Esophagus muscularis mucosa (tissue), 4 donors: ENCODE measurements around the gene CATSPERE. TPM values are rescaled to one million over a fixed set of nuclear protein-coding genes. Genes with fewer than 3 reads are reported as not detected.

Experiments
- DNase-seq: peaks from one replicate; pipeline ENCODE4 v3.0.0-alpha.2; 2017; ENCODE audit errors: extremely low spot score
- H3K27ac ChIP-seq, 4 donors: fragments of 200-600 bp; sonication (generic); replicated peaks in 1 of 4; 1 replicate in 3 of 4; 2 replicates in 1 of 4; pipeline ENCODE4 v1.5.1; 2016 to 2019; ENCODE audit warnings: mild to moderate bottlenecking in 1 of 4
- H3K27me3 ChIP-seq, 4 donors: fragments of 200-600 bp; sonication (generic); one replicate each; pipeline versions ENCODE4 v1.5.1 to v1.6.0; 2016 to 2019
- H3K36me3 ChIP-seq, 4 donors: fragments of 200-600 bp; sonication (generic); one replicate each; pipeline ENCODE4 v1.5.1; 2016 to 2019
- H3K4me1 ChIP-seq, 4 donors: fragments of 200-600 bp; sonication (generic); one replicate each; pipeline ENCODE4 v1.5.1; 2016 to 2019
- H3K4me3 ChIP-seq, 4 donors: fragments of 200-600 bp; sonication (generic); 1 replicate in 2 of 4; 2 replicates in 2 of 4; pipeline ENCODE4 v1.5.1; 2016 to 2019; ENCODE audit warnings: mild to moderate bottlenecking in 4 of 4, moderate library complexity in 1 of 4
- H3K9me3 ChIP-seq, 4 donors: fragments of 200-600 bp; sonication (generic); 1 replicate in 3 of 4; 2 replicates in 1 of 4; pipeline ENCODE4 v1.5.1; 2016 to 2019
- EP300 ChIP-seq: sonication (generic); formaldehyde crosslinking; IDR thresholded peaks from one replicate; pipeline ENCODE4 v1.6.1; 2017; ENCODE audit warnings: antibody characterized with exemption
- POLR2A ChIP-seq: fragments of 450-650 bp; IDR thresholded peaks from one replicate; pipeline ENCODE4 v1.6.1; 2017; ENCODE audit warnings: antibody characterized with exemption, moderate library complexity, mild to moderate bottlenecking, low read depth
- POLR2AphosphoS5 ChIP-seq, 2 donors: sonication (generic); formaldehyde crosslinking; IDR thresholded peaks; one replicate each; pipeline ENCODE4 v1.6.1; 2017; ENCODE audit warnings: antibody characterized with exemption in 2 of 2
- WGBS: methylation state at CpG from one replicate; pipeline ENCODE4 v1.1.5; 2018; 5-methylcytosine and 5-hydroxymethylcytosine counted together
- intact Hi-C: fragments of 100-400 bp; cut with DNase I; formaldehyde crosslinking; loops from one replicate; pipeline ENCODE4 v1.15.1; 2023
- total RNA-seq, 4 donors: library from RNA; depleted of rRNA; stranded (reverse); fragments of >200 nt; gene quantifications; one replicate each; pipeline versions ENCODE4 v1.1.0 to v1.2.1, GENCODE V29; 2016
- TF ChIP-seq, protein P1 (sequence below), 3 experiments: fragments of 200-600 bp in 2 of 3; fragments of 450-650 bp in 1 of 3; sonication (generic) in 2 of 3; IDR thresholded peaks; one replicate each; pipeline ENCODE4 v1.5.1; 2017 to 2019; ENCODE audit warnings: antibody characterized with exemption in 3 of 3, mild to moderate bottlenecking in 2 of 3, moderate library complexity in 1 of 3

Gene CATSPERE
- total RNA-seq, 4 donors from 2014 or later, result 1.4 to 3.5 (median 2.1) TPM

DNA sequence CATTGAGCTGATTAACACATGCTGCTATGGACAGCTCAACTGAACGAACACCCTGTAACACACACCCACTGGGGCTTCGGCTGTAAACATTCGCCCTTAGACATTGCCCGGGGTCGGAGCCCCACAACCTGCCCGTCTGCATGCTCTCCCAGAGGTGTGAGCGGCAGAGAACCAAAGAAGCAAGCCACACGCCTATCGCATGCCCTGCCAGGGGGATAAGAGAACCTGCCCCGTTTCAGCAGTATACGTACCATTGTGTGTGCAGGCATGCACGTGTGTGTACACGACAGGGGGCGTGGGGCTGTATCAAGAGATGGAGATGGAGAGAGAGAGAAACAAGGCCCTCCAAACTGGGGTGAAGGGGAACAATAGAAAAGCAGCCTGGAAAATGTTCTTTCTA, 181.9 kb downstream of the CATSPERE start:
- no peak for DNase-seq
- no peak for TF ChIP-seq EP300
- no peak for TF ChIP-seq POLR2AphosphoS5 (IDR thresholded peaks at IDR 0.05)
- TF ChIP-seq, protein P1, sequence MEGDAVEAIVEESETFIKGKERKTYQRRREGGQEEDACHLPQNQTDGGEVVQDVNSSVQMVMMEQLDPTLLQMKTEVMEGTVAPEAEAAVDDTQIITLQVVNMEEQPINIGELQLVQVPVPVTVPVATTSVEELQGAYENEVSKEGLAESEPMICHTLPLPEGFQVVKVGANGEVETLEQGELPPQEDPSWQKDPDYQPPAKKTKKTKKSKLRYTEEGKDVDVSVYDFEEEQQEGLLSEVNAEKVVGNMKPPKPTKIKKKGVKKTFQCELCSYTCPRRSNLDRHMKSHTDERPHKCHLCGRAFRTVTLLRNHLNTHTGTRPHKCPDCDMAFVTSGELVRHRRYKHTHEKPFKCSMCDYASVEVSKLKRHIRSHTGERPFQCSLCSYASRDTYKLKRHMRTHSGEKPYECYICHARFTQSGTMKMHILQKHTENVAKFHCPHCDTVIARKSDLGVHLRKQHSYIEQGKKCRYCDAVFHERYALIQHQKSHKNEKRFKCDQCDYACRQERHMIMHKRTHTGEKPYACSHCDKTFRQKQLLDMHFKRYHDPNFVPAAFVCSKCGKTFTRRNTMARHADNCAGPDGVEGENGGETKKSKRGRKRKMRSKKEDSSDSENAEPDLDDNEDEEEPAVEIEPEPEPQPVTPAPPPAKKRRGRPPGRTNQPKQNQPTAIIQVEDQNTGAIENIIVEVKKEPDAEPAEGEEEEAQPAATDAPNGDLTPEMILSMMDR (IDR thresholded peaks at IDR 0.05), result no peak
- no peak for TF ChIP-seq POLR2A

DNA sequence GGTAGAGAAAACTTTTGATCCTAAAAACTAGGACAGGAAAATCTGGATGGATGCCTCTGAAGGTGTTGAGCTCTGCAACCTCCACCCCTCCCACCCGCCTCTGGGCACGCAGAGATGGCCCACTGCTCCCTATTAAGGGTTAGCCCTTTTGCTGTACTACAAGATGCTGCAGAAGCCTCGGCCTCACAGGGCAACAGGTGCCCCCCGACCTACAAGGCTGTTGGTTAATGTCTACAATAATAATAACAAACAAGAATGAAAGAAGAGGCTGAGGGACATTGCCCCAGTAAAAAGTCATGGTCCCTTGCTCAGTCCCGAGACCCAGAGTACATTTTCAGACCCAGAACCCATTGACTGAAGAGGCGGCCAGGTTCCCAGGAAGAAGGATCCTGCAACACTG, 184.3 kb downstream of the CATSPERE start:
- no peak for DNase-seq
- Histone ChIP-seq H3K4me3 (no peak overlapping the region), H3K36me3 (no peaks in the 10 kb centered on the region), H3K27me3 (no peaks in the 10 kb centered on the region), H3K27ac (no peak overlapping the region), H3K4me1 (no peaks in the 10 kb centered on the region), H3K9me3 (no peaks in the 10 kb centered on the region)
- 70% methylated on average over 5 of the region's 6 CpGs for WGBS
- TF ChIP-seq, protein P1 (IDR thresholded peaks at IDR 0.05), result no peak
- TF ChIP-seq POLR2A (no peak), POLR2AphosphoS5 (IDR thresholded peaks at IDR 0.05) (no peak), EP300 (no peak)
- intact Hi-C loops, result no loop called here

More for the DNA sequence above, 181.9 kb downstream of the CATSPERE start:
- Histone ChIP-seq H3K36me3 (no peaks in the 10 kb centered on the region), H3K4me3 (no peak overlapping the region), H3K27ac (no peak overlapping the region), H3K9me3 (no peaks in the 10 kb centered on the region), H3K27me3 (no peaks in the 10 kb centered on the region), H3K4me1 (no peaks in the 10 kb centered on the region)
- intact Hi-C loops, result no loop called here
- WGBS, result 96% methylated on average over 14 of the region's 14 CpGs

DNA sequence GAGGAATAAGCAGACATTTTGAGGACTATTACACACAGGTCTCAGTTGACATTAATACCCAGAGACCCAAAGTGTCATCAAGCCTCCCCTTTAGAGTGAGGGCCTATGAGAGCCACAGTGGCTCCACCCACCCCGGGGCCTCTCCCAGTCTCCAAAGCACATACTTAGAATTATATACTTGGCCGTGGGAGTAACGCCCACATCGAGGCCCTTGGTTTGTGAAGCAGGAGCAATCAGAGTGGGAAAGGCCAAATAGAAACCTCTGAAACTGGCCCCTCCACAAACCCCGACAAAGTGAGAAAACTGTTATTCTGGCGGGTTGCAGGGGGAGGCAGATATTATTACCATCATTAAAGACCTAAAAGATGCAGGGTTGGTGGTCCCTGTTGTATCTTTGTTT, 184.8 kb downstream of the CATSPERE start:
- Histone ChIP-seq H3K27me3 (no peaks in the 10 kb centered on the region), H3K9me3 (no peaks in the 10 kb centered on the region), H3K27ac (no peak overlapping the region), H3K4me1 (no peaks in the 10 kb centered on the region), H3K4me3 (no peak overlapping the region), H3K36me3 (no peaks in the 10 kb centered on the region)
- TF ChIP-seq, protein P1 (IDR thresholded peaks at IDR 0.05), result no peak
- no peak for TF ChIP-seq EP300
- TF ChIP-seq POLR2AphosphoS5 (IDR thresholded peaks at IDR 0.05), result no peak
- no peak for TF ChIP-seq POLR2A
- intact Hi-C loops, result no loop called here
- DNase-seq, result no peak
- 80% methylated on average over 6 of the region's 6 CpGs for WGBS

DNA sequence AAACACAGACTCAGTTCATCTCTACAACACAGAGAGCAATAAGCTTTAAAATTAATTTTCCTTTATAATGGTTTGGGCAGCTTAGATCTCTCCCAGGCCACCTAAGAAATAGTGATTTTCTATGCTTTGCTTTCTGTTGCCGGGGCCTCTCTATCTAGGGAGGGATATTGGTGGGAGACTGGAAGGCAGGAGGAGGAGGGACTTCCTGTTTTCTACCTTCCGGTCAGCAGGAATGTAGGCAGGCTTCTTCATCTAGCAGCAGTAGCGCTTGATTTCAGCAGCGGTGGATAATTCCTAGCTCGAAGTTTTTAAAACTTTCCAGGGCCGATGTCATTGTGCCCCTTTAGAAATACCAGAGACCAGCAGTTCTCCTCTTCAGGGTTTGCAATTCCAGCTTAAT, 186.7 kb downstream of the CATSPERE start:
- Histone ChIP-seq H3K36me3 (no peaks in the 10 kb centered on the region), H3K4me1 (peaks cover 4 to 7% (median 5%) of the 10 kb centered on the region in 4 donors), H3K27ac (no peak overlapping the region), H3K9me3 (no peaks in the 10 kb centered on the region), H3K27me3 (no peaks in the 10 kb centered on the region), H3K4me3 (no peak overlapping the region)
- 76% methylated on average over 6 of the region's 6 CpGs for WGBS
- DNase-seq, result no peak
- intact Hi-C loops, result no loop called here
- TF ChIP-seq EP300 (no peak), POLR2AphosphoS5 (IDR thresholded peaks at IDR 0.05) (no peak), POLR2A (no peak)
- TF ChIP-seq, protein P1 (IDR thresholded peaks at IDR 0.05), result no peak

DNA sequence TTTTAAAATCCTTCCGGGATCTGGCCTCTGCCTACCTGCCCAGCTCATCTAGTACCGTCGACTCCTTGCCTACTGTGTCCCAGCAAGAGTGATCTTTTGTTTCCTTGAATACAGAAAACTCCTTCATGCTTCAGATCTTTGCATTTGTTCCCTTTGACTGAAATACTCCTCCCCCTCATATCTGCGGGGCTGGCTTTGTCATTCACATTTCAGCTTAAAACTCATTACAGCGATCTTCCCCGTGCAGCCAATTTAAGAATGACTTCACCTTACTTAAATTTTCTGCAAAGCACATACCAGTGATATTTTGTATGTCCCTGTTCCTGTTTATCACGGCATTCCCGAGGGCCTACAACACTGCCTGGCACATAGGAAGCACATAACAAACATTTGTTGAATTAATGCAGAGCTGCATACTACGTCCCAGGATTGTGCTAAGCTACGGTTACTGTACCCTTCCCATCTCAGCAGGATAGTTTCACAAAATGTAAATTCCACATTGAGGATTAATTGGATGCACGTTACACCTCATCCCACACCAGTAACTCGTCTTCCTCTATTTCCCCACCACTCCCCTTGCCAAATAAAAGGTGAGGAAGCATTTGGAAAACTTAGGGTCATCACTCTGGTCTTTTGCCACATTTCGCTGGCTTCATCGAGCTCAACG, 191.0 kb downstream of the CATSPERE start:
- no peak for DNase-seq
- Histone ChIP-seq H3K4me1 (peaks cover 26 to 41% (median 37%) of the 10 kb centered on the region in 4 donors), H3K27ac (peak overlapping the region; percentile 75 to 97 (median 97)), H3K4me3 (peak overlapping the region; percentile 72 to 90 (median 78)), H3K27me3 (no peaks in the 10 kb centered on the region), H3K9me3 (no peaks in the 10 kb centered on the region), H3K36me3 (peaks cover 0 to 5% (median 0%) of the 10 kb centered on the region in 4 donors)
- no peak for TF ChIP-seq POLR2A
- no peak for TF ChIP-seq POLR2AphosphoS5 (IDR thresholded peaks at IDR 0.05)
- TF ChIP-seq, protein P1 (IDR thresholded peaks at IDR 0.05), result no peak
- TF ChIP-seq EP300, result no peak
- WGBS, result 39% methylated on average over 15 of the region's 15 CpGs
- intact Hi-C loops, result loop anchor here (5.0 kb wide), 2 partner anchors 200 to 325 kb away; partner anchors contain the start of gene ADSS2
